Cardiac fibroblast (primary cell): ENCODE results near the gene REL.
A peak's percentile ranks its signal among the peaks of the same experiment; 100 is the strongest.
"Not testable (repeated sequence)": the region's sequence is repeated elsewhere in the genome, so short reads cannot be mapped to it uniquely, and the experiment has no call there.

ENCODE experiments used
- DNase-seq, 2 donors: peaks; one replicate each; pipeline versions ENCODE4 v3.0.0 to v3.0.0-alpha.2; 2010; ENCODE audit warnings: low read depth in 2 of 2
- H3K4me3 ChIP-seq, 2 donors: replicated peaks in 1 of 2; 1 replicate in 1 of 2; 2 replicates in 1 of 2; pipeline ENCODE4 v1.5.1; 2011; ENCODE audit warnings: low read depth in 2 of 2, low read length in 2 of 2, mild to moderate bottlenecking in 2 of 2, moderate library complexity in 1 of 2
- TF ChIP-seq, protein P1 (sequence below): IDR thresholded peaks from one replicate; pipeline ENCODE4 v1.5.1; 2011; ENCODE audit warnings: low read depth, mild to moderate bottlenecking, low read length, inconsistent platforms

The REL gene

GRCh38 chr2:60862642-60863041, 18.7 kb upstream of the REL start:
- TF ChIP-seq, protein P1, sequence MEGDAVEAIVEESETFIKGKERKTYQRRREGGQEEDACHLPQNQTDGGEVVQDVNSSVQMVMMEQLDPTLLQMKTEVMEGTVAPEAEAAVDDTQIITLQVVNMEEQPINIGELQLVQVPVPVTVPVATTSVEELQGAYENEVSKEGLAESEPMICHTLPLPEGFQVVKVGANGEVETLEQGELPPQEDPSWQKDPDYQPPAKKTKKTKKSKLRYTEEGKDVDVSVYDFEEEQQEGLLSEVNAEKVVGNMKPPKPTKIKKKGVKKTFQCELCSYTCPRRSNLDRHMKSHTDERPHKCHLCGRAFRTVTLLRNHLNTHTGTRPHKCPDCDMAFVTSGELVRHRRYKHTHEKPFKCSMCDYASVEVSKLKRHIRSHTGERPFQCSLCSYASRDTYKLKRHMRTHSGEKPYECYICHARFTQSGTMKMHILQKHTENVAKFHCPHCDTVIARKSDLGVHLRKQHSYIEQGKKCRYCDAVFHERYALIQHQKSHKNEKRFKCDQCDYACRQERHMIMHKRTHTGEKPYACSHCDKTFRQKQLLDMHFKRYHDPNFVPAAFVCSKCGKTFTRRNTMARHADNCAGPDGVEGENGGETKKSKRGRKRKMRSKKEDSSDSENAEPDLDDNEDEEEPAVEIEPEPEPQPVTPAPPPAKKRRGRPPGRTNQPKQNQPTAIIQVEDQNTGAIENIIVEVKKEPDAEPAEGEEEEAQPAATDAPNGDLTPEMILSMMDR, result no peak
- no peak overlapping the region for H3K4me3 ChIP-seq
- DNase-seq, result no peak

GRCh38 chr2:60865361-60865760, 16.0 kb upstream of the REL start:
- not testable (repeated sequence) for DNase-seq, H3K4me3 ChIP-seq

DNA sequence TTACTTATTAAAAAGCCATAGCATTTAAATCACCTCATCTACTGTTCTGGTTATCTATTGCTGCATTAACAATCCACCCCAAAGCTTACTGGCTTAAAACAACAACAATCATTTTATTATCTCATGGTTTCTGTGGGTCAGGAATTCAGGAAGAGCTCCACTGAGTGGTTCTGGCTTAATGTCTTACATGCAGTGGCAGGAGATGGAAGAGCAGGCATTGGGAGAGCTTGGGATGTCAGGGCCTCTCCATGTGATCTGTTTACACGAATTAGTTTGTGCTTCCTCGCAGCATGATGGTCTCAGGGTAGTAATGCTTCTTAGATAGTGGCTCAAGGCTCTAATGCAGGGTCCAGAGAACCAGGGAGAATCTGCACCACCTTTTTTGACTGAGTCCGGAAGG, 14.4 kb upstream of the REL start:
- TF ChIP-seq, protein P1, result no peak
- DNase-seq, result no peak
- H3K4me3 ChIP-seq, result no peak overlapping the region

- DNase-seq, result peak; percentile 9 to 10
- TF ChIP-seq, protein P1, result no peak
Observed at GRCh38 chr2:60867848-60868247, 13.5 kb upstream of the REL start.

DNA sequence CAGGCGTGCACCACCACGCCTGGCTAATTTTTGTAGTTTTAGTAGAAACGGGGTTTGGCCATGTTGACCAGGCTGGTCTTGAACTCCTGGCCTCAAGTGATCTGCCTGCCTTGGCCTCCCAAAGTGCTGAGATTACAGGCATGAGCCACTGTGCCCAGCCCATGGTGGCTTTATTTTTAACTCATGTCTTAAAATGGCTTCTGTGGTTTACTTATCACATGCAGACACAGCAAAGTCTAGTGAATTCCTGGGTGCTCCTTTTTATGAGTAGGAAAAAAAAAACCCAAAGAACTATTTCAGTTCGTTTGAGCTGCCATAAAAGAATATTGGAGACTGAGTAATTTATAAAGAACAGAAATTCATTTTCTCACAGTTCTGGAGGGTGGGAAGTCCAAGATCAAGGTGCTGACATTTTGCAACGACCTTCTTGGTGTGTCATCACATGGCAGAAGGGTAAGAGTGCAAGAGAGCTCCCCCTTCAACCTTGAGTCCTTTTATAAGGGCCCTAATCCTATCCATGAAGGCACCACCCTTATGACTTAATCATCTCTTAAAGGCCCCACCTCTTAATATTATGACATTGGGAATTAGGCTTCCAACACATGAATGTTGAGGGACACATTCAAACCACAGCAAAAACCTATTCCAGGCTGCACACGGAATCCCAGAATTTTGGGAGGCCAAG, 12.6 kb upstream of the REL start:
- H3K4me3 ChIP-seq, result no peak overlapping the region
- TF ChIP-seq, protein P1, result no peak
- no peak for DNase-seq

More at GRCh38 chr2:60867848-60868247, 13.5 kb upstream of the REL start:
- H3K4me3 ChIP-seq, result no peak overlapping the region

GRCh38 chr2:60872510-60872928, 8.9 kb upstream of the REL start:
- H3K4me3 ChIP-seq, result no peak overlapping the region
- TF ChIP-seq, protein P1, result no peak
- DNase-seq, result no peak

GRCh38 chr2:60873381-60873780, 8.0 kb upstream of the REL start:
- DNase-seq, result no peak
- TF ChIP-seq, protein P1, result no peak
- H3K4me3 ChIP-seq, result no peak overlapping the region
